BLaER1 treated with 17β-estradiol and CSF1 and Interleukin-3, amounts not matched to agents 10 nM and 100 nM (cell line): ENCODE data around the gene PQBP1.

Experiments used
- H3K27ac ChIP-seq, 11 experiments: shearing (Covaris generic); formaldehyde crosslinking; 2 replicates each; pipeline ENCODE4 v1.8.1; 2022
- H3K27me3 ChIP-seq, 11 experiments: shearing (Covaris generic); formaldehyde crosslinking; 2 replicates each; pipeline ENCODE4 v1.8.1; 2022
- H3K36me3 ChIP-seq, 11 experiments: shearing (Covaris generic); formaldehyde crosslinking; 2 replicates each; pipeline ENCODE4 v1.8.1; 2022
- H3K4me1 ChIP-seq, 10 experiments: shearing (Covaris generic); formaldehyde crosslinking; 2 replicates each; pipeline ENCODE4 v1.8.1; 2022
- H3K4me2 ChIP-seq, 11 experiments: shearing (Covaris generic); formaldehyde crosslinking; 2 replicates each; pipeline ENCODE4 v1.8.1; 2022
- H3K4me3 ChIP-seq, 10 experiments: shearing (Covaris generic); formaldehyde crosslinking; 2 replicates each; pipeline ENCODE4 v1.8.1; 2022
- H3K9ac ChIP-seq, 11 experiments: shearing (Covaris generic); formaldehyde crosslinking; 2 replicates each; pipeline ENCODE4 v1.8.1; 2022
- H3K9me3 ChIP-seq, 11 experiments: shearing (Covaris generic); formaldehyde crosslinking; replicated peaks in 1 of 11; 2 replicates each; pipeline ENCODE4 v1.8.1; 2022
- H4K20me1 ChIP-seq, 11 experiments: shearing (Covaris generic); formaldehyde crosslinking; 2 replicates each; pipeline ENCODE4 v1.8.1; 2022
- Cebpa-rat ChIP-seq, 11 experiments: shearing (Covaris generic); IDR thresholded peaks; 2 replicates each; pipeline ENCODE4 v1.8.1; 2022

The PQBP1 gene

DNA sequence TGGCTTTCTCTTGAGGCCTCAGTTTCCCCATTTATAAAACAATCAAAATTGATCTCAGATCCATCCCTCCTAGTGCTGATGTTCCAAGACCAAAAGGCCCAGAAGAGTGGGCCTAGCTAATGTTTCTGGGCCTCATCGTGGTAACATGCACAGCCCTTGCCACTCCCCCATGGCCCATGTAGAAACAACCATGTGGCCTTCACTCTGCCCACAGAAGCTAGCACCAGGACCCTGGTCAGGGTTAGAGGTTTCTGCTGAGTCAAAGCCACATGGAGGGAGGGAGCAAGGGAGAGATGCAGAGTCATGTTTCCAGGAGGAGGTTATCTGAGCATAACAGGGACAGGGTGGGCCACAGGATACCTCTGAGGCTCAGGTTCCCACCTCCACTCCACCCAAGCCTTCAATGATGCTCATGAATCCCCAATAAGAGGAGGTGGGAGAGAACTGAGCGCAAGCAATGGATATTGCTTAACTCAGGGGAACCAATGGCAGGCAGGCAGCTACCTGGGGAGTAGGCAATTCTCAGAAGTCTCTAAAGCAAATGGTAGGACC lies 42.8 kb downstream of the PQBP1 start:
- H3K27me3 ChIP-seq = peaks cover 32 to 95% (median 80%) of the 10 kb centered on the region in 11 experiments
- H3K9ac ChIP-seq = peak overlapping the region in 3 of 11 experiments; percentile 29 to 36 (median 33); a peak in 5 of 22 replicates
- peaks cover 0 to 95% (median 60%) of the 10 kb centered on the region in 11 experiments; a peak in 18 of 22 replicates for H4K20me1 ChIP-seq
- H3K4me3 ChIP-seq = no peak overlapping the region
- peak overlapping the region; percentile 60 to 85 (median 73) for H3K4me2 ChIP-seq
- H3K36me3 ChIP-seq = peaks cover 0 to 32% (median 11%) of the 10 kb centered on the region in 11 experiments; a peak in 11 of 22 replicates
- peak overlapping the region in 9 of 11 experiments; percentile 45 to 92 (median 84); a peak in 15 of 22 replicates for H3K27ac ChIP-seq
- H3K9me3 ChIP-seq = no peaks in the 10 kb centered on the region
- peaks cover 51 to 75% (median 60%) of the 10 kb centered on the region in 10 experiments for H3K4me1 ChIP-seq
- no peak for TF ChIP-seq Cebpa-rat (IDR thresholded peaks at IDR 0.05)

DNA sequence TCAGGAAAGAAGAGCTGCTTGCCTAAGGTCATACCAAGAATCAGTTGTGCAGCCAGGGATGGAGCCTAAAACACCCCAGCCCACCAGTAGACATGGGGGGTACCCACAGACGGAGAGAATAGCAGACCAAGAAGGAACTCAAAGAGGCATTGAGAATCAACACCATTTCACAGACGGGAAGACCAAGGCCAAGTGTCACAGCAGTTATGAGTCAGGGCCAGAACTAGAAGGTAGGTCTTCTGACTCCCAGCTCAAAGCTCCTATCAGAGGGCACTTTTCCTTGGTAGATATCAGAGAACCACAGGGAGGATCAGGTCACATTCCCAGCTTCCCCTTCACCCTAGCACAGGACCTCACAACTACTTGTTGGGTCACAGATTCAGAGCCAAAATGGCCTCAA lies 45.2 kb downstream of the PQBP1 start:
- Histone ChIP-seq H3K9me3 (no peaks in the 10 kb centered on the region), H3K4me1 (peaks cover 31 to 50% (median 38%) of the 10 kb centered on the region in 10 experiments), H3K4me2 (no peak overlapping the region), H3K36me3 (peaks cover 0 to 23% (median 11%) of the 10 kb centered on the region in 11 experiments; a peak in 10 of 22 replicates), H3K9ac (no peak overlapping the region; a peak in 1 of 22 replicates), H3K27ac (no peak overlapping the region), H3K27me3 (peaks cover 37 to 94% (median 73%) of the 10 kb centered on the region in 11 experiments; a peak in 21 of 22 replicates), H3K4me3 (no peak overlapping the region), H4K20me1 (peaks cover 9 to 95% (median 76%) of the 10 kb centered on the region in 11 experiments; a peak in 21 of 22 replicates)
- no peak for TF ChIP-seq Cebpa-rat (IDR thresholded peaks at IDR 0.05)

DNA sequence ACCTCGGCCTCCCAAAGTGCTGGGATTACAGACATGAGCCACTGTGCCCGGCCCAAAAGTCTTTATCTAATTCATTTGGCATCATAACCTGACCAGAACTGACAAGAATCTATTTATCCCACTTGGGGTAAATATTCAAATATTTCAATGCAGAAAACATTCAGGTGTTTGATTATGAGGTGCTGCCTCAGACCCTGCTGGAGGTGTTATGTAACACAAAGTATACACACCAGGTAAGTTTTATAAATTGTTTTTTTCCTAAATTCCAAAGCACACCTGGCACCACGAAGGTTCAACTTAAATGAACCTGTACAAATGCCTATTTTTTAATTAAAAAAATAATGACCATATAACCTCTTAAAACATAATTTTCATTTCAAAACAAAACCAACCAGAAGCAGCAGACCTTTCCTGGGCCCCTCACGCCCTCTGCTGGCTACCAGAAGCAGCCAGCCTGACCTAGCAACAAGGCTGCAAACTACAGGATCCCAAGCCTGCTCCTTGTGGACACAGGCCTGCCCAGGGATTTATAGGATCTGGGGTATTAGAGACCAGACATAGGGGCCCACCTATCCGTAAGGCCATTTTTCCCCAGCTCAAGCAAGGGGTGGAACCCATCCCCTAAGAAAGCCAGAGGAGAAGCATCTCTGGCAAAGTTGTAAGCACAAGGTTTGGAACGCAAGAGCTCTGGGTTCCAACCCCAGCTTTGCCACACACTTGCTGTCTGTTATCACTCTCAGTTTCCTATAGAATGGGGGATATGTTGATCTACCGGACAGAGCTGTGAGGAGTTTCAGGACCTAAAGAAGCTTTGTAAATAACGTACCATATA lies 48.0 kb downstream of the PQBP1 start:
- no peak overlapping the region for H3K27ac ChIP-seq
- no peak overlapping the region for H3K9ac ChIP-seq
- H3K4me1 ChIP-seq = peaks cover 3 to 22% (median 9%) of the 10 kb centered on the region in 10 experiments
- peaks cover 19 to 93% (median 68%) of the 10 kb centered on the region in 11 experiments; a peak in 21 of 22 replicates for H4K20me1 ChIP-seq
- H3K27me3 ChIP-seq = peaks cover 29 to 79% (median 62%) of the 10 kb centered on the region in 11 experiments; a peak in 19 of 22 replicates
- H3K36me3 ChIP-seq = peaks cover 0 to 39% (median 15%) of the 10 kb centered on the region in 11 experiments; a peak in 12 of 22 replicates
- H3K4me3 ChIP-seq = no peak overlapping the region
- H3K4me2 ChIP-seq = peak overlapping the region in 2 of 11 experiments; percentile 6 to 7; a peak in 1 of 22 replicates
- H3K9me3 ChIP-seq = no peaks in the 10 kb centered on the region
- TF ChIP-seq Cebpa-rat (IDR thresholded peaks at IDR 0.05) = no peak

DNA sequence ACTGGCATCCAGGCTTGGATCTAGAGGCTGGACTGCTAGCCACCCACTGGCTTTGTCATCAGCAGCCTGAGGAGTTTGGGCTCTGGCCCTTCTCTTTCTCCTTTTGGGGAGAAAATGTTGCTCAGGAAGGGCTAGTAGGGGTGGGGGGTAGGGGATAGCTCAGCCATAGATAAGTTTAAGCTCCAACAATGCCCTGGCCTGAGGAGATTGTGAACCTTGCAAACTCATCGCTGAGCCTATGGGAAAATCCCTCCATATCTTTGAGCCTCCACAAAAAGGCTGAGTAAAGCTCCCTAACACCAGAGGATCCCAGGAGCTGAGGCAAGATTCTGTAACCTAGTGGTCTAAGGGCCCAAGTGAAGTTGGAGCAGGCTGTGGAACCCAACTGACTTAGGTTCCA lies 50.9 kb downstream of the PQBP1 start:
- H3K36me3 ChIP-seq = peaks cover 0 to 27% (median 4%) of the 10 kb centered on the region in 11 experiments; a peak in 8 of 22 replicates
- peaks cover 41 to 98% (median 79%) of the 10 kb centered on the region in 11 experiments; a peak in 21 of 22 replicates for H4K20me1 ChIP-seq
- H3K9me3 ChIP-seq = no peaks in the 10 kb centered on the region
- peaks cover 23 to 81% (median 56%) of the 10 kb centered on the region in 11 experiments; a peak in 20 of 22 replicates for H3K27me3 ChIP-seq
- no peak for TF ChIP-seq Cebpa-rat (IDR thresholded peaks at IDR 0.05)
- no peak overlapping the region for H3K4me2 ChIP-seq
- no peak overlapping the region for H3K4me3 ChIP-seq
- H3K9ac ChIP-seq = peak overlapping the region in 1 of 11 experiments; percentile 9; a peak in 1 of 22 replicates
- peaks cover 0 to 17% (median 5%) of the 10 kb centered on the region in 10 experiments; a peak in 9 of 20 replicates for H3K4me1 ChIP-seq
- H3K27ac ChIP-seq = no peak overlapping the region
